Loucy (cell line): ENCODE measurements around the gene ADAMTS12.

Experiments used
- H2AFZ ChIP-seq: fragments of 200-600 bp; sonication (generic); 2 replicates; pipeline ENCODE4 v1.6.0; 2016; ENCODE audit warnings: antibody characterized with exemption, mild to moderate bottlenecking, low read length, moderate library complexity
- H3F3A ChIP-seq: fragments of 200-600 bp; 2 replicates; pipeline ENCODE4 v1.6.0; 2016; ENCODE audit warnings: antibody characterized with exemption, low read depth, mild to moderate bottlenecking
- H3K27me3 ChIP-seq: fragments of 200-600 bp; sonication (generic); 2 replicates; pipeline ENCODE4 v1.6.1; 2014; ENCODE audit warnings: low read length, mild to moderate bottlenecking; ENCODE audit not compliant: insufficient read depth, poor library complexity, severe bottlenecking
- H3K36me3 ChIP-seq: fragments of 200-600 bp; sonication (generic); 2 replicates; pipeline ENCODE4 v1.6.1; 2016; ENCODE audit warnings: low read length; ENCODE audit not compliant: insufficient read depth
- H3K4me1 ChIP-seq: fragments of 200-600 bp; sonication (generic); 2 replicates; pipeline ENCODE4 v1.5.1; 2014; ENCODE audit warnings: low read length, mild to moderate bottlenecking; ENCODE audit not compliant: insufficient read depth, poor library complexity, severe bottlenecking
- H3K4me2 ChIP-seq: fragments of 200-600 bp; sonication (generic); 2 replicates; pipeline ENCODE4 v1.6.0; 2014; ENCODE audit warnings: antibody characterized with exemption, low read length, low read depth, mild to moderate bottlenecking; ENCODE audit not compliant: poor library complexity, severe bottlenecking
- H3K4me3 ChIP-seq: fragments of 200-600 bp; sonication (generic); 2 replicates; pipeline ENCODE4 v1.5.1; 2014; ENCODE audit warnings: low read length, mild to moderate bottlenecking, mixed read lengths; ENCODE audit not compliant: poor library complexity, severe bottlenecking
- H3K79me2 ChIP-seq: fragments of 200-600 bp; sonication (generic); 2 replicates; pipeline ENCODE4 v1.6.1; 2014; ENCODE audit warnings: low read length; ENCODE audit not compliant: insufficient read depth
- H3K9ac ChIP-seq: fragments of 200-600 bp; sonication (generic); 2 replicates; pipeline ENCODE4 v1.6.0; 2014; ENCODE audit warnings: mild to moderate bottlenecking, low read depth, low read length, moderate library complexity; ENCODE audit not compliant: poor library complexity, severe bottlenecking
- H3K9me2 ChIP-seq: fragments of 200-600 bp; sonication (generic); replicated peaks from 2 replicates; pipeline ENCODE4 v1.6.1; 2016; ENCODE audit warnings: low read depth, low read length, mixed read lengths
- H3K9me3 ChIP-seq: fragments of 200-600 bp; sonication (generic); 2 replicates; pipeline ENCODE4 v1.6.1; 2014; ENCODE audit warnings: mild to moderate bottlenecking, antibody characterized with exemption, low read length, low read depth; ENCODE audit not compliant: insufficient read depth
- H4K20me1 ChIP-seq: fragments of 200-600 bp; sonication (generic); 2 replicates; pipeline ENCODE4 v1.6.0; 2014; ENCODE audit warnings: antibody characterized with exemption, low read length, mild to moderate bottlenecking; ENCODE audit not compliant: insufficient read depth, poor library complexity, severe bottlenecking
- EZH2phosphoT487 ChIP-seq: fragments of 200-600 bp; IDR thresholded peaks from 2 replicates; pipeline ENCODE4 v1.6.1; 2018; ENCODE audit warnings: antibody characterized with exemption, mild to moderate bottlenecking, moderate library complexity, borderline replicate concordance
- TF ChIP-seq, protein P1 (sequence below): fragments of 200-600 bp; sonication (generic); conservative IDR thresholded peaks from 2 replicates; pipeline ENCODE4 v1.5.1; 2014; ENCODE audit warnings: mild to moderate bottlenecking, antibody characterized with exemption, low read length

Gene ADAMTS12

GRCh38 chr5:33743099-33743498 lies 148.7 kb downstream of the ADAMTS12 start:
- Histone ChIP-seq H3K36me3 (no peaks in the 10 kb centered on the region), H3K27me3 (no peaks in the 10 kb centered on the region), H3K4me3 (no peak overlapping the region), H2AFZ (no peak overlapping the region), H3K9me3 (no peaks in the 10 kb centered on the region), H3K4me1 (no peaks in the 10 kb centered on the region), H3K4me2 (no peak overlapping the region), H3K79me2 (no peaks in the 10 kb centered on the region), H3K9ac (no peak overlapping the region), H3K9me2 (no peaks in the 10 kb centered on the region), H4K20me1 (no peaks in the 10 kb centered on the region), H3F3A (no peaks in the 10 kb centered on the region)
- TF ChIP-seq, protein P1, sequence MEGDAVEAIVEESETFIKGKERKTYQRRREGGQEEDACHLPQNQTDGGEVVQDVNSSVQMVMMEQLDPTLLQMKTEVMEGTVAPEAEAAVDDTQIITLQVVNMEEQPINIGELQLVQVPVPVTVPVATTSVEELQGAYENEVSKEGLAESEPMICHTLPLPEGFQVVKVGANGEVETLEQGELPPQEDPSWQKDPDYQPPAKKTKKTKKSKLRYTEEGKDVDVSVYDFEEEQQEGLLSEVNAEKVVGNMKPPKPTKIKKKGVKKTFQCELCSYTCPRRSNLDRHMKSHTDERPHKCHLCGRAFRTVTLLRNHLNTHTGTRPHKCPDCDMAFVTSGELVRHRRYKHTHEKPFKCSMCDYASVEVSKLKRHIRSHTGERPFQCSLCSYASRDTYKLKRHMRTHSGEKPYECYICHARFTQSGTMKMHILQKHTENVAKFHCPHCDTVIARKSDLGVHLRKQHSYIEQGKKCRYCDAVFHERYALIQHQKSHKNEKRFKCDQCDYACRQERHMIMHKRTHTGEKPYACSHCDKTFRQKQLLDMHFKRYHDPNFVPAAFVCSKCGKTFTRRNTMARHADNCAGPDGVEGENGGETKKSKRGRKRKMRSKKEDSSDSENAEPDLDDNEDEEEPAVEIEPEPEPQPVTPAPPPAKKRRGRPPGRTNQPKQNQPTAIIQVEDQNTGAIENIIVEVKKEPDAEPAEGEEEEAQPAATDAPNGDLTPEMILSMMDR, result no peak
- no peak for TF ChIP-seq EZH2phosphoT487

DNA sequence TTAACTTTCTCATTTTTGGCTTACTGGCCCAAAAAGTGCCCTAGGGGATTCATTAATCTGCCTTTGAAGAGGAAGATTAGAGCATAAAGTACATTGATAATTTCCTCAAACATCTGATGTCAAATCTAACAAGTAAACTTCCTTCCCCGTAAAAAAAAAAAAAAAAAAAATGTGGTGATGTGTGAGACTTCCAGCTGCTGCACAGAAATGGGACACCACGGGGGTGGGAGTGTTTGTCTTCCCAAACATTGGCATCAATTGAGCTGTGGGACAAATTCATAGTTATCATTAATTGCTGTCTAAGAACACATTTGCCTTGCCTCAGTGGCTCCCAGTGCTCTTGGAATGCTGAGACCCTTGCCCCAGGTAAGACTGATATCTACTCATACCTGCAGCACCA lies 149.6 kb downstream of the ADAMTS12 start:
- no peak overlapping the region for H3K4me2 ChIP-seq
- no peaks in the 10 kb centered on the region for H4K20me1 ChIP-seq
- no peaks in the 10 kb centered on the region for H3K27me3 ChIP-seq
- no peaks in the 10 kb centered on the region for H3K79me2 ChIP-seq
- H3K4me3 ChIP-seq, result no peak overlapping the region
- H3K9ac ChIP-seq, result no peak overlapping the region
- no peaks in the 10 kb centered on the region for H3F3A ChIP-seq
- H3K9me3 ChIP-seq, result no peaks in the 10 kb centered on the region
- no peak overlapping the region for H2AFZ ChIP-seq
- no peaks in the 10 kb centered on the region for H3K4me1 ChIP-seq
- TF ChIP-seq, protein P1, result no peak
- no peak for TF ChIP-seq EZH2phosphoT487
- H3K36me3 ChIP-seq, result no peaks in the 10 kb centered on the region
- H3K9me2 ChIP-seq, result no peaks in the 10 kb centered on the region

DNA sequence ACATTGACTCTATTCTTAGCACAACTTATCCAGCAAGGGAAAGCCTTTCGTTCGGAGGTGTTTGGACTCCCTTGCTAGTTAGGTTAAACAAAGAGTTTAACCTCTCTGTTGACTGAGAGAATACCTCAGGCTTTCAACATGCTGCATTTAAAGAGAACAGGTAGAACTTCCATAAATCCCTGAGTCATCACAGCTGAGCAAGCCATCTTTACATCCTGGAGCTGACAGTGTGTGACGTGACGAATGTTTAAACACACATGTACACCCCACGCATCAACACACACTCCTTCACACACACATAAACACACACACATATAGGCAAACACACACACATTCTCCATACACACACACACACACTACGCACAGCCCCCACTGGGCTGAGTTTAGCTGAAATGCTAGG lies 152.8 kb downstream of the ADAMTS12 start:
- Histone ChIP-seq H3K27me3 (no peaks in the 10 kb centered on the region), H3K36me3 (no peaks in the 10 kb centered on the region), H3K79me2 (no peaks in the 10 kb centered on the region), H3K9ac (no peak overlapping the region), H3K9me2 (no peaks in the 10 kb centered on the region), H3K9me3 (no peaks in the 10 kb centered on the region), H2AFZ (no peak overlapping the region), H3F3A (no peaks in the 10 kb centered on the region), H4K20me1 (no peaks in the 10 kb centered on the region), H3K4me2 (no peak overlapping the region), H3K4me3 (no peak overlapping the region), H3K4me1 (no peaks in the 10 kb centered on the region)
- TF ChIP-seq, protein P1, result no peak
- TF ChIP-seq EZH2phosphoT487, result no peak
